Natural killer cell (primary cell): ENCODE measurements around the gene SPATA31E1. TPM values are rescaled to one million over a fixed set of nuclear protein-coding genes. Genes with fewer than 3 reads are reported as not detected.
"Not testable (repeated sequence)": the region's sequence is repeated elsewhere in the genome, so short reads cannot be mapped to it uniquely, and the experiment has no call there.

Experiments
- ATAC-seq, 3 donors: fragments of 150-1000 bp in 2 of 3; fragments of 200-7000 bp in 1 of 3; cut with Tn5 transposase; 1 replicate in 1 of 3; 2 replicates in 2 of 3; pipeline ENCODE4 v1.10.0; 2021; ENCODE audit warnings: mild to moderate bottlenecking in 2 of 3, moderate library complexity in 2 of 3
- DNase-seq, 2 donors: peaks; one replicate each; pipeline versions ENCODE4 v3.0.0 to v3.0.0-alpha.2; 2013 to 2021; ENCODE audit warnings: mixed read lengths in 1 of 2
- H3K27ac ChIP-seq: one replicate; pipeline ENCODE4 v1.5.1; 2013; ENCODE audit warnings: mild to moderate bottlenecking, low read length
- H3K27me3 ChIP-seq: one replicate; pipeline ENCODE4 v1.6.1; 2013; ENCODE audit warnings: low read length; ENCODE audit not compliant: control insufficient read depth, insufficient read depth
- H3K36me3 ChIP-seq: one replicate; pipeline ENCODE4 v1.6.1; 2013; ENCODE audit warnings: low read length; ENCODE audit not compliant: control insufficient read depth, insufficient read depth
- H3K4me1 ChIP-seq: one replicate; pipeline ENCODE4 v1.6.1; 2013; ENCODE audit warnings: low read length; ENCODE audit not compliant: control insufficient read depth, insufficient read depth
- H3K4me3 ChIP-seq: one replicate; pipeline ENCODE4 v1.5.1; 2013; ENCODE audit warnings: low read length
- H3K9me3 ChIP-seq: one replicate; pipeline ENCODE4 v1.6.1; 2013; ENCODE audit warnings: low read length; ENCODE audit not compliant: control insufficient read depth, insufficient read depth
- H3K27ac Mint-ChIP-seq, 2 donors: one replicate each; pipeline ENCODE4 v1.8.0; 2022; ENCODE audit warnings: mild to moderate bottlenecking in 2 of 2, mixed read lengths in 2 of 2, moderate library complexity in 1 of 2
- H3K27me3 Mint-ChIP-seq, 2 donors: one replicate each; pipeline ENCODE4 v1.8.0; 2022; ENCODE audit warnings: low read depth in 2 of 2, mixed read lengths in 2 of 2
- H3K36me3 Mint-ChIP-seq: one replicate; pipeline ENCODE4 v1.8.0; 2022; ENCODE audit warnings: mixed read lengths
- H3K4me1 Mint-ChIP-seq, 2 donors: one replicate each; pipeline ENCODE4 v1.8.0; 2022; ENCODE audit warnings: mixed read lengths in 2 of 2
- H3K4me3 Mint-ChIP-seq: one replicate; pipeline ENCODE4 v1.8.0; 2022; ENCODE audit warnings: mild to moderate bottlenecking, moderate library complexity, mixed read lengths
- H3K9me3 Mint-ChIP-seq, 2 donors: one replicate each; pipeline ENCODE4 v1.8.0; 2022; ENCODE audit warnings: mixed read lengths in 2 of 2
- WGBS: methylation state at CpG from one replicate; pipeline ENCODE4 v1.1.7; 2013; ENCODE audit warnings: missing lambda C conversion rate; ENCODE audit not compliant: insufficient coverage; 5-methylcytosine and 5-hydroxymethylcytosine counted together
- intact Hi-C: fragments of 100-400 bp; cut with micrococcal nuclease; formaldehyde crosslinking; loops from one replicate; pipeline ENCODE4 v1.14.2; 2022
- total RNA-seq, 4 donors: library from RNA; stranded (reverse); fragments of 120-200 nt in 1 of 4; gene quantifications; one replicate each; pipeline versions ENCODE4 v1.2.3 to v1.2.4, GENCODE V29; 2013 to 2022
- TF ChIP-seq, protein P1 (sequence below): fragments of 200-600 bp; IDR thresholded peaks from one replicate; pipeline ENCODE4 v1.8.0; 2022; ENCODE audit warnings: antibody characterized with exemption

SPATA31E1 gene
- total RNA-seq, 3 donors from 2014 or later (not counting 1 experiment from before 2014, with no cell fraction given), result not detected

DNA sequence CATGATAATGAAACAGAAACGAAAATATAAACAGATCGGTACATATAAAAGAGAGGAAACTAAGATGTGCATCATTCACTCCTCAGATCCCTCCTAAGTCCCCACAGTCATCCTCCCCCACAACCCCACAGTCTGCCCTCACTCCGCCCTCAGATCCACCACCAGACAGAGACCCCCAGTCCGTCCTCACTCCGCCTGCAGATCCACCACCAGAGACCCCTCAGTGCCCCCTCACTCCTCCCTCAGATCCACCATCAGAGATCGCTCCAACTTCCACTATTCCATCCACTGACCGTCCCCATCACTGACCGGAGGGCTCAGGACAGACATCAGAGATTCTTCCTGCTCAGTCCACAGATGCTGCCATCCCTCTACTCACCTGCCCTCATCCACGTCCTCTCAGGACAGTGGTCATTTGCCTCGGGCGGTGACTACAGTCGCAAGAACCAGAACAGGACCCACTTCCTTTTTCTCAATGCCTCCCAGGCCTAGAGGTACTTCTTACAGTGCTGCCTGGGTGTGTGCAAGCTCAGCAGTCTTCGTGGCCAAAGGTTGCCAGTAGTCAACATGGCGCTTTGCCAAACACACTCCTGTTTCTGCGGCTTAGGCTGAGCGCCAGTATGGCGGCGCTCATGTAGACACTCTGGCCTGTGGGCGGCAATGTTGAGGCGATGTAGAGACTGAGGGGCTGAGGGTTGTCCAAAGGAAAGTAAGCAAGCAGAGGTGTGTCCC, 26.8 kb downstream of the SPATA31E1 start:
- H3K4me3 ChIP-seq, result no peak overlapping the region
- TF ChIP-seq, protein P1, sequence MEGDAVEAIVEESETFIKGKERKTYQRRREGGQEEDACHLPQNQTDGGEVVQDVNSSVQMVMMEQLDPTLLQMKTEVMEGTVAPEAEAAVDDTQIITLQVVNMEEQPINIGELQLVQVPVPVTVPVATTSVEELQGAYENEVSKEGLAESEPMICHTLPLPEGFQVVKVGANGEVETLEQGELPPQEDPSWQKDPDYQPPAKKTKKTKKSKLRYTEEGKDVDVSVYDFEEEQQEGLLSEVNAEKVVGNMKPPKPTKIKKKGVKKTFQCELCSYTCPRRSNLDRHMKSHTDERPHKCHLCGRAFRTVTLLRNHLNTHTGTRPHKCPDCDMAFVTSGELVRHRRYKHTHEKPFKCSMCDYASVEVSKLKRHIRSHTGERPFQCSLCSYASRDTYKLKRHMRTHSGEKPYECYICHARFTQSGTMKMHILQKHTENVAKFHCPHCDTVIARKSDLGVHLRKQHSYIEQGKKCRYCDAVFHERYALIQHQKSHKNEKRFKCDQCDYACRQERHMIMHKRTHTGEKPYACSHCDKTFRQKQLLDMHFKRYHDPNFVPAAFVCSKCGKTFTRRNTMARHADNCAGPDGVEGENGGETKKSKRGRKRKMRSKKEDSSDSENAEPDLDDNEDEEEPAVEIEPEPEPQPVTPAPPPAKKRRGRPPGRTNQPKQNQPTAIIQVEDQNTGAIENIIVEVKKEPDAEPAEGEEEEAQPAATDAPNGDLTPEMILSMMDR, result no peak
- Mint-ChIP-seq H3K4me1 (no peaks in the 10 kb centered on the region), H3K36me3 (no peaks in the 10 kb centered on the region), H3K9me3 (peaks cover 0 to 2% of the 10 kb centered on the region in 2 donors), H3K27ac (no peak overlapping the region), H3K27me3 (peaks cover 9 to 10% of the 10 kb centered on the region in 2 donors), H3K4me3 (no peak overlapping the region)
- intact Hi-C loops, result no loop called here
- 91% methylated on average over 19 of the region's 20 CpGs for WGBS
- no peaks in the 10 kb centered on the region for H3K36me3 ChIP-seq
- H3K4me1 ChIP-seq, result no peaks in the 10 kb centered on the region
- H3K27me3 ChIP-seq, result no peaks in the 10 kb centered on the region
- ATAC-seq, result peak in 1 of 3 donors; percentile 27
- no peaks in the 10 kb centered on the region for H3K9me3 ChIP-seq
- no peak for DNase-seq
- no peak overlapping the region for H3K27ac ChIP-seq

DNA sequence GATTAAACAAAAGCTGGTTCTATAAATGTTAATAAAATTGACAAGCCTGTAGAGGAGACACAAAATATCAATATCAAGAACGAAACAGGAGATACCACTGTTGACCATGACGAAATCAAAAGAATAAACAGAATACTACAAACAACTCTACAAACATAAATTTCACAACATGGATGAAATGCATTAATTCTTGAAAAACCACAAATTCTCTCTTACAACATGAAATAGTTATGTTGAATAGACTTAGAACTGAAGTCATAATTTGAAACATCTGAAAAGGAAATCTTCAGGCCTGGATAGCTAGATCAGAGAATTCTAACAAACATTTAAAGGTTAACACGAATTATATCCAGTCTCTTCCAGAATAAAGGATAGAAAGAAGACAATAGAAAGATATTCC, 28.1 kb downstream of the SPATA31E1 start:
- WGBS, result no CpG with 5 or more reads among the region's 3 CpGs
- no peaks in the 10 kb centered on the region for H3K36me3 ChIP-seq
- DNase-seq (no peak), ATAC-seq (no peak)
- H3K4me3 ChIP-seq, result no peak overlapping the region
- Mint-ChIP-seq H3K36me3 (no peaks in the 10 kb centered on the region), H3K4me1 (no peaks in the 10 kb centered on the region), H3K27me3 (peaks cover 9 to 10% of the 10 kb centered on the region in 2 donors), H3K9me3 (peaks cover 0 to 2% of the 10 kb centered on the region in 2 donors), H3K4me3 (no peak overlapping the region), H3K27ac (no peak overlapping the region)
- no peaks in the 10 kb centered on the region for H3K27me3 ChIP-seq
- TF ChIP-seq, protein P1, result no peak
- intact Hi-C loops, result no loop called here
- H3K4me1 ChIP-seq, result no peaks in the 10 kb centered on the region
- no peaks in the 10 kb centered on the region for H3K9me3 ChIP-seq
- H3K27ac ChIP-seq, result no peak overlapping the region

DNA sequence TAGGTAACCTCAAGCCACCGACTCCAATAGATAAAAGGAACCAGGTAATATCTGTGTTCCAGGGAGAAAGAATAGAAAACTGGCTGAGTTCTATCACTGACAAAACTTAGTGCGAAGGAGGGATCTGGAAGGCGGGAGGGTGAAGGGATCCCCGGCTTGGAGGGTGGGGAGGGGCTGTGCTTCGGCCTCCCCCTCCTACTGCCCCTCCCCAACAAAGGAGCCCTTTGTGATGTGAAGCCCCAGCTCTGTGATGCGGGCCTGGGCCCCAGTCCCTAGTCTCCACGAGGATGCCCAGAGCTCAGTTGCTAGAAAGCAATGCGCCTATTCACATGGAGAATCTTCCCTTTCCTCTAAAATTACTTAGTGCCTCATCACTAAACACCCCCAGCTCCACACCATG, 35.0 kb downstream of the SPATA31E1 start, which contains the start of gene SPATA31C1:
SPATA31C1 (plus strand) TSS at position 301 of the 400 bp plus-strand sequence.
- WGBS, result no CpG with 5 or more reads among the region's 8 CpGs
- H3K36me3 Mint-ChIP-seq, H3K27ac Mint-ChIP-seq, H3K4me1 Mint-ChIP-seq, H3K27ac ChIP-seq, H3K9me3 Mint-ChIP-seq, DNase-seq, ATAC-seq, H3K36me3 ChIP-seq, H3K27me3 ChIP-seq, H3K4me1 ChIP-seq, intact Hi-C loops, H3K4me3 Mint-ChIP-seq, H3K4me3 ChIP-seq, H3K27me3 Mint-ChIP-seq, H3K9me3 ChIP-seq: not testable (repeated sequence)

DNA sequence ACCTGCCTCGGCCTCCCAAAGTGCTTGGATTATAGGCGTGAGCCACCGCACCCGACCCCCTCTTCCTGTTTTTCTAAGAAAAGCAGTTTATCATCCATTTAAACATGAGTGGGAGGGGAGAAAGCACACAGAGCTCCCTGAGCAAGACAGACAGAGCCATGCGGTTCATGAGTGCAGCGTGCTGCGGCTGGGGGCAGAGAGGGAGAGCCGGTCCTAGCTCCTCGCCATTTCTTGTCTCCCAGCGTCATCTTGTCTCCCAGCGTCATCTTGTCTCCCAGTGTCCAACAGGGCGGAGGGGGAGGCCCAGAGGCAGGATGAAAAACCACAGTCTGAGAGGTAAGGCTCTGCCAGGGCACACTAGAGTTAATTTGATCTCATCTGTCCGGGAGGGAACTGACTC, 36.3 kb downstream of the SPATA31E1 start:
- not testable (repeated sequence) for H3K27me3 Mint-ChIP-seq, ATAC-seq
- WGBS, result 27% methylated on average over 11 of the region's 13 CpGs

DNA sequence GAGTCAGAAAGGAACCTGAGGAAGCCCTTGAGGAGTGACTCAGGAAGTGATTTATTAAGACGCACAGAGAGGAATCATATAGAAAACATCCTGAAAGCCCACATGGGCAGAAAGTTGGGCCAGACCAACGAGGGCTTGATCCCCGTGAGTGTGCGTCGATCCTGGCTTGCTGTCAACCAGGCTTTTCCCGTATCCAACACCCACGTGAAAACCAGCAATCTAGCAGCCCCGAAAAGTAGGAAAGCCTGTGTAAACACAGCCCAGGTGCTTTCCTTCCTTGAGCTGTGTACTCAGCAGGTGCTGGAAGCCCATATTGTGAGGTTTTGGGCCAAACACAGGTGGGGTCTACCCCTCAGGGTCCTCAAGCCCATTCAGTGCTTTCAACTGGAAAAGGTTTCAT, 38.9 kb downstream of the SPATA31E1 start:
- H3K9me3 ChIP-seq, H3K36me3 Mint-ChIP-seq, H3K4me3 Mint-ChIP-seq, H3K27ac ChIP-seq, H3K27me3 Mint-ChIP-seq, H3K36me3 ChIP-seq, H3K27me3 ChIP-seq, H3K4me3 ChIP-seq, H3K4me1 Mint-ChIP-seq, H3K9me3 Mint-ChIP-seq, ATAC-seq, H3K27ac Mint-ChIP-seq, H3K4me1 ChIP-seq, DNase-seq, intact Hi-C loops: not testable (repeated sequence)
- 83% methylated on average over 8 of the region's 8 CpGs for whole genome bisulfite sequencing

More for the DNA sequence above, 36.3 kb downstream of the SPATA31E1 start:
- H3K4me1 Mint-ChIP-seq, H3K27ac ChIP-seq, H3K36me3 Mint-ChIP-seq, DNase-seq, H3K4me1 ChIP-seq, H3K4me3 Mint-ChIP-seq, H3K27ac Mint-ChIP-seq, intact Hi-C loops, H3K27me3 ChIP-seq, H3K36me3 ChIP-seq, H3K4me3 ChIP-seq, H3K9me3 Mint-ChIP-seq, H3K9me3 ChIP-seq: not testable (repeated sequence)

DNA sequence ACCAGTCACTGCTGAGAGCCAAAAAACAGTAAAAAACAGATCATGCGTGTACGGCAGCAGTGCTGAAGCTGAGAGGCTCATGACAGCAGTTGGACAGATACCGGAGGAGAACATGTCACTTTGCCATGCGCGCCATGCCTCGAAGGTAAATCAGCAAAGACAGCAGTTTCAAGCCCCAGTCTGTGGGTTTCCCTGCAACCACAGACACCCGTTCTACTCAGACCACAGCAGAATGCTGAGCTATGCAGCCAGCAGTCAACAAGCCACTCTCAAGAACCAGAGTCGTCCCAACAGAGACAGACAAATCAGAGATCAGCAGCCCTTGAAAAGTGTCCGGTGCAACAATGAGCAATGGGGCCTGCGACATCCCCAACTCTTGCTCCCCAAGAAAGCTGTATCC, 40.3 kb downstream of the SPATA31E1 start:
- H3K4me1 ChIP-seq, H3K27ac Mint-ChIP-seq, H3K4me3 ChIP-seq, intact Hi-C loops, H3K9me3 Mint-ChIP-seq, H3K36me3 Mint-ChIP-seq, H3K36me3 ChIP-seq, H3K27me3 Mint-ChIP-seq, H3K4me3 Mint-ChIP-seq, H3K27ac ChIP-seq, H3K4me1 Mint-ChIP-seq, H3K27me3 ChIP-seq, H3K9me3 ChIP-seq: not testable (repeated sequence)
- peak in 1 of 3 donors; percentile 48 for ATAC-seq
- DNase-seq, result peak in 1 of 2 donors; percentile 2
- WGBS, result under 1% methylated on average over 8 of the region's 10 CpGs
